PC-3 (cell line): ENCODE data around the gene HS2ST1.

ENCODE experiments used
- CTCF ChIP-seq: fragments of 300-600 bp; sonication (generic); conservative IDR thresholded peaks from 2 replicates; pipeline ENCODE4 v1.5.1; 2017; ENCODE audit warnings: antibody characterized with exemption, low read depth, mild to moderate bottlenecking, low read length
- EZH2 ChIP-seq: fragments of 300-600 bp; sonication (generic); IDR thresholded peaks from one replicate; pipeline ENCODE4 v1.6.1; 2017; ENCODE audit warnings: antibody characterized with exemption, mild to moderate bottlenecking, low read length; ENCODE audit not compliant: unreplicated experiment

- TF ChIP-seq CTCF = no peak
- TF ChIP-seq EZH2 = no peak
Observed at GRCh38 chr1:86997538-86997937, 83.1 kb downstream of the HS2ST1 start.
